ENCODE data around the gene ELMO2.

DNA sequence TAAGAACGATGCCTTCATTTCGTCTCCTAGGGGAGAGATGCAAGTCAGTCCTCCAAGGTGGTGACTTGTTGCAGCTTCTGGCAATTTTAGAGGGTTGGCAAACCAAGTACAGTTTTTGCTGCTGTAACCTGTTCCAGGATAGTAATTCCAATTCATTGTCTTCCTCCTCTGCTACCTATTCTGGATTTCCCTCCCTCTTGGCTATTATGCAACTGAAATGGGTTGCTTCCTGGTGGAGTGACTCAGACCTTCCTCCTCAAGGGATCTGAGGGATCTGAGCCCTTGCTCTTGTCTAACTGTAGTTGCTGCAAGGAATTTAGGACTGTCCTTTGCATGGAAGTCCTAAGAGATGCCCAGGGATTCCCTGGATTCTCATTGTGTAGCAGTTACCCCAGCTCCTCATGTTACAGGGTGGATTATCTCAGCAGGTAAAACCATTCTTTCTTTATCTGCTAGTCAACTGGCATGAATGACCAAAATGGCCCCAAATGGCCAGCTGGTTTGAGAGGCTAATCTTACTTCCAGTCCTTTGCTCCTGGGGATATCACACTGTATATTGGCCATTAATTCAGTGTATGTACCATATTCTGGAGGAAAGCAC, 17.6 kb upstream of the ELMO2 start:
- TF ChIP-seq, protein P1, sequence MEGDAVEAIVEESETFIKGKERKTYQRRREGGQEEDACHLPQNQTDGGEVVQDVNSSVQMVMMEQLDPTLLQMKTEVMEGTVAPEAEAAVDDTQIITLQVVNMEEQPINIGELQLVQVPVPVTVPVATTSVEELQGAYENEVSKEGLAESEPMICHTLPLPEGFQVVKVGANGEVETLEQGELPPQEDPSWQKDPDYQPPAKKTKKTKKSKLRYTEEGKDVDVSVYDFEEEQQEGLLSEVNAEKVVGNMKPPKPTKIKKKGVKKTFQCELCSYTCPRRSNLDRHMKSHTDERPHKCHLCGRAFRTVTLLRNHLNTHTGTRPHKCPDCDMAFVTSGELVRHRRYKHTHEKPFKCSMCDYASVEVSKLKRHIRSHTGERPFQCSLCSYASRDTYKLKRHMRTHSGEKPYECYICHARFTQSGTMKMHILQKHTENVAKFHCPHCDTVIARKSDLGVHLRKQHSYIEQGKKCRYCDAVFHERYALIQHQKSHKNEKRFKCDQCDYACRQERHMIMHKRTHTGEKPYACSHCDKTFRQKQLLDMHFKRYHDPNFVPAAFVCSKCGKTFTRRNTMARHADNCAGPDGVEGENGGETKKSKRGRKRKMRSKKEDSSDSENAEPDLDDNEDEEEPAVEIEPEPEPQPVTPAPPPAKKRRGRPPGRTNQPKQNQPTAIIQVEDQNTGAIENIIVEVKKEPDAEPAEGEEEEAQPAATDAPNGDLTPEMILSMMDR (IDR thresholded peaks at IDR 0.05): no peak
- TF ChIP-seq EZH2 (IDR thresholded peaks at IDR 0.05; ENCODE audit: borderline replicate concordance, insufficient read depth, low read depth, low read length, poor library complexity, severe bottlenecking): no peak
